ENCODE results near the gene MAGI1.
"Not testable (repeated sequence)": the region's sequence is repeated elsewhere in the genome, so short reads cannot be mapped to it uniquely, and the experiment has no call there.

The MAGI1 gene

DNA sequence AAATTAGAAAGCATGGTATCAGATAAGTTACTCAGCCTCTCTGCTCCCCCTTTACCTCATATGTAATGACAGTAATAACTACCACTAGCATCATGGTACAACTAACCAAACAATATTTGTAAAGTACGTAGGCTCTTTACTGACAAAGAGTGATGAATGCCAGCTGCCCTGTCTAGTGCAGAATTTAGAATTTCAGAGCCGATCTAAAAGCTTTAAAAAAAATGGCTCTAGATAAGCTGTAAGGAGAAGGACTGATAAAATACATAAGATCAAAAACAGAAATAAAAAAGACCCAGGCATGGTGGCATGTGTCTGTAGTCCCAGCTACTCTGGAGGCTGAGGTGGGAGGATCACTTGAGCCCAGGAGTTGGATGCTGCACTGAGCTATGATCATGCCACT lies 424.1 kb downstream of the MAGI1 start:
- no peaks in the 10 kb centered on the region for H3K36me3 ChIP-seq (ENCODE audit: insufficient read depth, low read length)
- H3K9ac ChIP-seq (ENCODE audit: low read depth, low read length) = no peak overlapping the region
- no peaks in the 10 kb centered on the region for H3K9me3 ChIP-seq (ENCODE audit: control insufficient read depth, insufficient read depth, low read length)
- peaks cover 9% of the 10 kb centered on the region; the same call in 1 of the 2 replicates for H3K4me1 ChIP-seq (ENCODE audit: insufficient read depth, low read length)

- H3K9ac ChIP-seq (ENCODE audit: low read depth, low read length); H3K9me3 ChIP-seq (ENCODE audit: control insufficient read depth, insufficient read depth, low read length); H3K36me3 ChIP-seq (ENCODE audit: insufficient read depth, low read length): not testable (repeated sequence)
- H3K4me1 ChIP-seq (ENCODE audit: insufficient read depth, low read length) = peaks cover 26% of the 10 kb centered on the region
These were observed 430.7 kb downstream of the MAGI1 start for GRCh38 chr3:65607965-65608460.

DNA sequence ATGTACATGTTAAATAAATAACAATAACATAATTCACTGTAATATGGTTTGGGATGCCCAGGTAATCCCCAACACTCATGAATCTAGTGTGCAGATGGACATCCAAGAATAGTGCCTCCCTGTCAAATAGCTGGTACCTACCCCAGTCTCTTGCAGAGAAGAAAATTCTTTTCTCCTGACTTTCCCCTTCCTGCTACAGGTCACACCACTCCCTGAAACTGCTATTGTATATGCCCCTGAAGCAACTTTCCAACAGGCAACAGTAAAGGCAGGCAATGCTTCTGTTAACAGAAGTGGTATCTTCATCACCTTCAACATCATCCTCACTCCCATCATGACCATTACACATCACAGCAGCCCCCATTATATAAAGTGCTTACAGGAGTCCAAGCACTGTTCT lies 431.6 kb downstream of the MAGI1 start:
- Histone ChIP-seq H3K9ac (ENCODE audit: low read depth, low read length) (no peak overlapping the region), H3K36me3 (ENCODE audit: insufficient read depth, low read length) (no peaks in the 10 kb centered on the region), H3K4me1 (ENCODE audit: insufficient read depth, low read length) (peaks cover 26% of the 10 kb centered on the region), H3K9me3 (ENCODE audit: control insufficient read depth, insufficient read depth, low read length) (no peaks in the 10 kb centered on the region)

- no peaks in the 10 kb centered on the region for H3K9me3 ChIP-seq (ENCODE audit: control insufficient read depth, insufficient read depth, low read length)
- H3K4me1 ChIP-seq (ENCODE audit: insufficient read depth, low read length) = peaks cover 28% of the 10 kb centered on the region
- no peak overlapping the region for H3K9ac ChIP-seq (ENCODE audit: low read depth, low read length)
- H3K36me3 ChIP-seq (ENCODE audit: insufficient read depth, low read length) = no peaks in the 10 kb centered on the region
These were observed 432.8 kb downstream of the MAGI1 start for GRCh38 chr3:65605876-65606432.

DNA sequence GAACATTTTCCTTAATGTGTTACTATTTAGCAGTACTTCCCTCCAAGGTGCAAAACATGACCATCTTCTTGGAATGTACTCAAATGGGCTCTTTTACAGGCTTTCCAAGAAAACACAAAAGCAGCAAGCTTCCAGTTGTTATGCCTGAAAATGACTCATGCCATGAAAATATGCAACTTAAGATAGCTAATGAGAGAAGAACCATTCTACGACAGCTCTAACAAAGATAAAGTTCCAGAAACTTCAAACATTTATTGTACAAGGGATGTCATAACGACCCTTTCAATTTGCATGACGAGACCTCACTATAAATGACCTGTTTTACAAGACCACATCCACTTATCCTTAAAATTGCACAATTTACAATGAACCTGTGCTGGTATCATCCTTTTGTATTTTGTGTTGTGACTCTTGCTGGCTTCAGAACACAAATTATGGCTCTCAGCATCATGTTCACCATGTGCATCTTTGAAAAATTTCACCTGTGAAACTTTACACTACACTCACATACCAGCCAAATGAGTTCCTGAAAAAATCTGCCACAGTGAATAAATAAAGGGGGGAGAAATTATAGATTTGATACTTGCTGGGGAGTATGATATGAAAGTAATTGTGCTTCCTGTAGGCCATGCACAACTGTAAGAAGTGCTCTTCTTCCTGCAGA lies 433.7 kb downstream of the MAGI1 start:
- H3K9me3 ChIP-seq (ENCODE audit: control insufficient read depth, insufficient read depth, low read length) = no peaks in the 10 kb centered on the region
- no peaks in the 10 kb centered on the region for H3K36me3 ChIP-seq (ENCODE audit: insufficient read depth, low read length)
- H3K9ac ChIP-seq (ENCODE audit: low read depth, low read length) = no peak overlapping the region
- peaks cover 32% of the 10 kb centered on the region for H3K4me1 ChIP-seq (ENCODE audit: insufficient read depth, low read length)

GRCh38 chr3:65603631-65604030 lies 435.1 kb downstream of the MAGI1 start:
- Histone ChIP-seq H3K9ac (ENCODE audit: low read depth, low read length) (no peak overlapping the region), H3K36me3 (ENCODE audit: insufficient read depth, low read length) (no peaks in the 10 kb centered on the region), H3K4me1 (ENCODE audit: insufficient read depth, low read length) (peaks cover 32% of the 10 kb centered on the region), H3K9me3 (ENCODE audit: control insufficient read depth, insufficient read depth, low read length) (no peaks in the 10 kb centered on the region)

DNA sequence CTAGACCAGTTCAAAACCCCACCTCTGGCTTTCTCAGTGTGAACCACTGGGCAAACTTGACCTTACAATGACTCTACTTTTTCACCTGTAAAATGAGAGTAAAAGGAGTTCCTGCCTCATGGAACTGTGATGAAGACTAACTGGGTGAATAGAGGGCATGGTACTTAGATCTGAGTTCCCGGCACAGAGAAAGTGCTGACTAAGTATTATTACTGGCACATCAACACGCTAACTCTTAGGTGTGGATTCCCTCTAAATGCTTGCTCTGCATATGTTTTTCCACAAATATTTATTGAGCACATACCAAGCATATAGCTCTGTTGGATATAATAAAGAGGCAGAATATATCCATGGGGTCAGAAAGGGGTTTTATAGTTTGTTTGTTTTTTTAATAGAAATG lies 437.8 kb downstream of the MAGI1 start:
- no peak overlapping the region for H3K9ac ChIP-seq (ENCODE audit: low read depth, low read length)
- H3K36me3 ChIP-seq (ENCODE audit: insufficient read depth, low read length) = no peaks in the 10 kb centered on the region
- H3K4me1 ChIP-seq (ENCODE audit: insufficient read depth, low read length) = peaks cover 24% of the 10 kb centered on the region
- no peaks in the 10 kb centered on the region for H3K9me3 ChIP-seq (ENCODE audit: control insufficient read depth, insufficient read depth, low read length)

- Histone ChIP-seq H3K9me3 (ENCODE audit: control insufficient read depth, insufficient read depth, low read length) (no peaks in the 10 kb centered on the region), H3K9ac (ENCODE audit: low read depth, low read length) (peak overlapping the region; percentile 64; the same call in 1 of the 2 replicates), H3K4me1 (ENCODE audit: insufficient read depth, low read length) (peaks cover 36% of the 10 kb centered on the region), H3K36me3 (ENCODE audit: insufficient read depth, low read length) (no peaks in the 10 kb centered on the region)
These were observed 440.7 kb downstream of the MAGI1 start for GRCh38 chr3:65597952-65598413.

DNA sequence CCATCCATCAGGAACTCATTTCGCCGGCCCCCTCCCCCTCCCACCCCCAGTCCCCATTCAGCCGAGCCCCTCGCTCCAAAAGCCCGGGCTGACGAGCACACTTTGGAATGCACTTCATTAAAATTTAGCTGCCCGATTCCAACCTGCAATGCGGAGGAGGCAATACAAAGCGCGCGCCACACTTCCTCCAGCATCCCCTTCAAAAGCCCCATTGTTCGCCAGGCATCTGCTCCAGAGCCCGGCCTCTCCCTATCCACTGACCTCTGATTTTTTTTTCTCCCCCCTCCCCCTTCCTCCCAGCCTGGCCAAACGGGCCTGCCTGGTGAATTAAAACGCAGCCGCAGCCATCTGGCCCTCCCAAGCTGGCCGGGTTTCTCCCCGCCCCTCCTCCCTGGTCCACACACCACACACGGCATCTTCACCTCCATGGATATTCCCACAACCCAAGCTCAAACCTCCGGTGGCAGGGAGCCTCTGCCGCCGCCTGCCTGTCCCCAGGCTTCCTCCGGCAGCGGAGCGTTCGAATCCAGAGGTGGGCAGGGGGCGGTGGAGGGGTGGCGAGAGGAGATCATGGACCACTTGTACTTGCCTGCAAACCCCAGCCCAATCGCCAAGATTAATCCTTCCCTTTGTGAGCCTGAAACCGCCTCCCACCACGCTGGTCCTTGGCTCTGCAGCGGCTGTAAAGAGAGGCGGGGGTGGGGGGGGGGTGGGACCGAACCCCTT lies 441.3 kb downstream of the MAGI1 start:
- Histone ChIP-seq H3K9me3 (ENCODE audit: control insufficient read depth, insufficient read depth, low read length) (no peaks in the 10 kb centered on the region), H3K36me3 (ENCODE audit: insufficient read depth, low read length) (no peaks in the 10 kb centered on the region), H3K9ac (ENCODE audit: low read depth, low read length) (peak overlapping the region; percentile 67), H3K4me1 (ENCODE audit: insufficient read depth, low read length) (peaks cover 37% of the 10 kb centered on the region)

DNA sequence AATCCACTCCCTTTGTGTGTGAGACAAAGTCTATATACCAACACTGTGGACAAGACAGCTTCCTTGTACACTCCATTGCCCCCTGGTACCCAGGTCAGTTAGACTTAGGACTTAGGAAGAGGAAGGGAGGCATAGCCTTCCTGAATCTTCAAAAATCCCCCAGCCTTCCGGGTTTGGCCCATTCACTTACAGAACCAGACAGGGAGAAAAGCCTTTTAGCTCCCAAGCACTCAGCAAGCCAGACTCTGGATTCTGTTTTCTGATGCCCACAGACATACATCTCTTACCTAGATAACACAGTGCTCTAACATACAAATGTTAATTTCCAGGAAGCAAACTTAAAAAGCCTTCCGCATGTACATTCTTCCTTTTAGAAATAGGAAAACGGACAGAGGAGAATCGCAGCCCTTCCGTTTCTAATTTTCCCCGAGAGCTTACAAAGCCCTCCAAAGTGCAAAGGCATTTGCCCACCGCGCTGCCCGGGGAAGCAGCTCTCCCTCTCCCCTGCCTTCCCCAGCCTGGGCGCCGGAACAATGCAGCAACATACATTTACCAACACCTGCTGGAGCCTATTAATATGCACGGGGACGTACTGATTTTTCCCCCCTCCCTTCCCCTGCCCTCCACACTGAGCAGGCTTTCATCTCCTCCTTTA lies 442.0 kb downstream of the MAGI1 start:
- H3K4me1 ChIP-seq (ENCODE audit: insufficient read depth, low read length) = peaks cover 37% of the 10 kb centered on the region
- peak overlapping the region; percentile 67 for H3K9ac ChIP-seq (ENCODE audit: low read depth, low read length)
- no peaks in the 10 kb centered on the region for H3K36me3 ChIP-seq (ENCODE audit: insufficient read depth, low read length)
- no peaks in the 10 kb centered on the region for H3K9me3 ChIP-seq (ENCODE audit: control insufficient read depth, insufficient read depth, low read length)

DNA sequence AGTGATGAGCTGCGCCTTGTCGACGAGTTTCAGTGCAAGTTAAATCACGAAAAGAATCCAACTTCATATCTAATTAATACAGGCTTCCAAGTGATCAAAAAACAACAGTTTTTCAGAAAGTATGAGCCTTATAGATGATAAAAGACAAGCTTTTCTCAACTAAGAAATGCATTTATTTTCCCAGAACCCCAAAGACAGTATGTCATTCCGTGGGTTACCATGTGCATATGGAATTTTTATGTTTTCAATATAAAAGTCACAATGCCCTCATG lies 442.8 kb downstream of the MAGI1 start:
- Histone ChIP-seq H3K9ac (ENCODE audit: low read depth, low read length) (peak overlapping the region; percentile 67), H3K4me1 (ENCODE audit: insufficient read depth, low read length) (peaks cover 40% of the 10 kb centered on the region), H3K36me3 (ENCODE audit: insufficient read depth, low read length) (no peaks in the 10 kb centered on the region), H3K9me3 (ENCODE audit: control insufficient read depth, insufficient read depth, low read length) (no peaks in the 10 kb centered on the region)

- Histone ChIP-seq H3K9me3 (ENCODE audit: control insufficient read depth, insufficient read depth, low read length) (no peaks in the 10 kb centered on the region), H3K9ac (ENCODE audit: low read depth, low read length) (peak overlapping the region; percentile 67), H3K4me1 (ENCODE audit: insufficient read depth, low read length) (peaks cover 36% of the 10 kb centered on the region)
These were observed 443.3 kb downstream of the MAGI1 start for GRCh38 chr3:65595222-65596028.

DNA sequence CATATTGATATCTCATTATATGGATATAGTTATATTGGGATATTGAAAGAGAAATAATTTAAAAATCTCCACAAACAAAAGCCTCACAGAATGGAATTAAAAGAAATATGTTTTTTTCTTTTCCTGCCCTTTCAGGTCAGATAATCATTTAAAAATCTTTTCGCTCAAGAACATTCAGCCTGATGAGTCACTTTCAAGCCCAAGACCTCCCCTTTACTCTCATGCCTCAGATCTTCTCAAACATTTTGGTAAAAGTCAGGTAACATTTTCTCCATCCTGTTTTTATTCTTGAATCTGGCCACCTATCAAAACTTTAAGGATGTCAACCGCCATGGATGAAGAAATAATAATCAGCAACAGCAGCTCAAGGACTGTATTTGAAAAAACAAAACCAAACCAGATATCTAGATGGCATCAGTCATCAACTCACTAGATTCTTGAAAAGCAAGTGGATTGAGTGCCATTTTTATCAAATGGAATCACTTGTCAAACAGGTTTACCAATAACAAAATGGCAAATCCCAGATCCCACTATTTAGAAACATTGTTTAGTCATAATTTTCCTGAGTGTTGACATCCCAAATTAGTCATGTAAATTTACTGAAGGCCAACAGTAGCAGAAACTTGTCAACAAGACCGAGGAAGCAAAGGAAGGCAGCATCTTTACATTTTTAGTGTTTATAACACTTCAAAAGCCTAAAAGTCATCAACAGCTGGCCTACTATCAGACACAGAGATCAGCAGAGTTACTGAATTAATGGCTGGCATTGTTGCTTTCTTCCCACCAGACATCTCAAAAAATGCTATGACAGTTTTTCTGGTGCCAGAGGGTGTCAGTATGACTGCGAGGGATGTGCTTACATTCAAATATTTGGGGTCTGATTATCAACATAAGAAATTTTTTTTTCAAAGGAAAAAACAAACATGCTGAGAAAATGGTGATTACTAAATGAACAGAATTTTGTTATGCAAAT lies 444.7 kb downstream of the MAGI1 start:
- Histone ChIP-seq H3K9me3 (ENCODE audit: control insufficient read depth, insufficient read depth, low read length) (no peaks in the 10 kb centered on the region), H3K9ac (ENCODE audit: low read depth, low read length) (no peak overlapping the region), H3K36me3 (ENCODE audit: insufficient read depth, low read length) (no peaks in the 10 kb centered on the region), H3K4me1 (ENCODE audit: insufficient read depth, low read length) (peaks cover 37% of the 10 kb centered on the region)

More at GRCh38 chr3:65595222-65596028, 443.3 kb downstream of the MAGI1 start:
- H3K36me3 ChIP-seq (ENCODE audit: insufficient read depth, low read length) = no peaks in the 10 kb centered on the region
